Activated T-helper 17 cell treated with anti-CD3 and anti-CD28 coated beads, Interleukin-2, amount 50 U/mL, for 72 hours (primary cell): ENCODE data around the gene SH3RF3. TPM values are rescaled to one million over a fixed set of nuclear protein-coding genes. Genes with fewer than 3 reads are reported as not detected.
A peak's percentile ranks its signal among the peaks of the same experiment; 100 is the strongest.

Experiments
- ATAC-seq: fragments of 150-1000 bp; cut with Tn5 transposase; replicated peaks from 2 replicates; pipeline ENCODE4 v1.10.0; 2021; ENCODE audit warnings: mild to moderate bottlenecking, moderate library complexity
- H3K27ac Mint-ChIP-seq: one replicate; pipeline ENCODE4 v1.8.0; 2022; ENCODE audit warnings: mixed read lengths
- H3K27me3 Mint-ChIP-seq: one replicate; pipeline ENCODE4 v1.8.0; 2022; ENCODE audit warnings: mixed read lengths
- H3K36me3 Mint-ChIP-seq: one replicate; pipeline ENCODE4 v1.8.0; 2022; ENCODE audit warnings: low read depth, mild to moderate bottlenecking, mixed read lengths
- H3K4me1 Mint-ChIP-seq: one replicate; pipeline ENCODE4 v1.8.0; 2022; ENCODE audit warnings: mixed read lengths
- H3K4me3 Mint-ChIP-seq: one replicate; pipeline ENCODE4 v1.8.0; 2022; ENCODE audit warnings: mild to moderate bottlenecking, mixed read lengths
- H3K9me3 Mint-ChIP-seq: one replicate; pipeline ENCODE4 v1.8.0; 2022; ENCODE audit warnings: mixed read lengths
- total RNA-seq, 2 donors: library from RNA; stranded (reverse); gene quantifications; one replicate each; pipeline ENCODE4 v1.2.3, GENCODE V29; 2022

SH3RF3 gene
- total RNA-seq, 2 donors from 2014 or later, result 0.05 TPM; not detected in 1

- no peak for ATAC-seq
- Mint-ChIP-seq H3K36me3 (no peaks in the 10 kb centered on the region), H3K27me3 (peaks cover 6% of the 10 kb centered on the region), H3K4me1 (peaks cover 4% of the 10 kb centered on the region), H3K27ac (no peak overlapping the region), H3K9me3 (no peaks in the 10 kb centered on the region), H3K4me3 (no peak overlapping the region)
Measured at GRCh38 chr2:109237792-109238191, 108.8 kb downstream of the SH3RF3 start.

- ATAC-seq, result peak; percentile 23
- no peaks in the 10 kb centered on the region for H3K9me3 Mint-ChIP-seq
- peaks cover 9% of the 10 kb centered on the region for H3K27me3 Mint-ChIP-seq
- peaks cover 4% of the 10 kb centered on the region for H3K4me1 Mint-ChIP-seq
- H3K4me3 Mint-ChIP-seq, result no peak overlapping the region
- no peaks in the 10 kb centered on the region for H3K36me3 Mint-ChIP-seq
- no peak overlapping the region for H3K27ac Mint-ChIP-seq
Measured at GRCh38 chr2:109238580-109238979, 109.6 kb downstream of the SH3RF3 start.

GRCh38 chr2:109239720-109240119 is 110.7 kb downstream of the SH3RF3 start:
- Mint-ChIP-seq H3K36me3 (no peaks in the 10 kb centered on the region), H3K27ac (no peak overlapping the region), H3K4me3 (no peak overlapping the region), H3K9me3 (no peaks in the 10 kb centered on the region), H3K27me3 (peaks cover 4% of the 10 kb centered on the region), H3K4me1 (peaks cover 4% of the 10 kb centered on the region)
- ATAC-seq, result no peak

- H3K9me3 Mint-ChIP-seq, result no peaks in the 10 kb centered on the region
- no peaks in the 10 kb centered on the region for H3K36me3 Mint-ChIP-seq
- no peak for ATAC-seq
- H3K27ac Mint-ChIP-seq, result no peak overlapping the region
- no peak overlapping the region for H3K4me3 Mint-ChIP-seq
- H3K27me3 Mint-ChIP-seq, result peaks cover 4% of the 10 kb centered on the region
- H3K4me1 Mint-ChIP-seq, result peaks cover 4% of the 10 kb centered on the region
Measured at GRCh38 chr2:109242210-109242653, 113.2 kb downstream of the SH3RF3 start.

GRCh38 chr2:109242654-109243331 is 113.8 kb downstream of the SH3RF3 start:
- Mint-ChIP-seq H3K4me3 (no peak overlapping the region), H3K27me3 (peaks cover 4% of the 10 kb centered on the region), H3K9me3 (no peaks in the 10 kb centered on the region), H3K4me1 (peaks cover 4% of the 10 kb centered on the region), H3K36me3 (no peaks in the 10 kb centered on the region), H3K27ac (no peak overlapping the region)
- no peak for ATAC-seq

GRCh38 chr2:109243526-109244303 is 114.7 kb downstream of the SH3RF3 start:
- ATAC-seq, result no peak
- Mint-ChIP-seq H3K4me3 (no peak overlapping the region), H3K27me3 (peaks cover 4% of the 10 kb centered on the region), H3K9me3 (no peaks in the 10 kb centered on the region), H3K36me3 (no peaks in the 10 kb centered on the region), H3K4me1 (peaks cover under 1% of the 10 kb centered on the region), H3K27ac (no peak overlapping the region)

- peaks cover 4% of the 10 kb centered on the region for H3K27me3 Mint-ChIP-seq
- no peaks in the 10 kb centered on the region for H3K36me3 Mint-ChIP-seq
- no peak for ATAC-seq
- no peaks in the 10 kb centered on the region for H3K9me3 Mint-ChIP-seq
- H3K4me3 Mint-ChIP-seq, result no peak overlapping the region
- no peak overlapping the region for H3K27ac Mint-ChIP-seq
- H3K4me1 Mint-ChIP-seq, result no peaks in the 10 kb centered on the region
Measured at GRCh38 chr2:109244304-109244582, 115.2 kb downstream of the SH3RF3 start.

GRCh38 chr2:109244750-109245382 is 115.9 kb downstream of the SH3RF3 start:
- Mint-ChIP-seq H3K36me3 (no peaks in the 10 kb centered on the region), H3K4me3 (no peak overlapping the region), H3K27me3 (peaks cover 4% of the 10 kb centered on the region), H3K9me3 (no peaks in the 10 kb centered on the region), H3K4me1 (no peaks in the 10 kb centered on the region), H3K27ac (no peak overlapping the region)
- ATAC-seq, result no peak

GRCh38 chr2:109246176-109246575 is 117.2 kb downstream of the SH3RF3 start:
- H3K36me3 Mint-ChIP-seq, result no peaks in the 10 kb centered on the region
- no peak overlapping the region for H3K4me3 Mint-ChIP-seq
- H3K9me3 Mint-ChIP-seq, result no peaks in the 10 kb centered on the region
- peaks cover 4% of the 10 kb centered on the region for H3K27me3 Mint-ChIP-seq
- ATAC-seq, result no peak
- H3K27ac Mint-ChIP-seq, result no peak overlapping the region
- H3K4me1 Mint-ChIP-seq, result no peaks in the 10 kb centered on the region

GRCh38 chr2:109246616-109247015 is 117.6 kb downstream of the SH3RF3 start:
- H3K27ac Mint-ChIP-seq, result no peak overlapping the region
- H3K36me3 Mint-ChIP-seq, result no peaks in the 10 kb centered on the region
- H3K4me1 Mint-ChIP-seq, result no peaks in the 10 kb centered on the region
- H3K4me3 Mint-ChIP-seq, result no peak overlapping the region
- H3K27me3 Mint-ChIP-seq, result peaks cover 4% of the 10 kb centered on the region
- ATAC-seq, result no peak
- no peaks in the 10 kb centered on the region for H3K9me3 Mint-ChIP-seq

- H3K4me3 Mint-ChIP-seq, result no peak overlapping the region
- H3K27me3 Mint-ChIP-seq, result peaks cover 4% of the 10 kb centered on the region
Measured at GRCh38 chr2:109247340-109247739, 118.3 kb downstream of the SH3RF3 start.

GRCh38 chr2:109247812-109248211 is 118.8 kb downstream of the SH3RF3 start:
- H3K27me3 Mint-ChIP-seq, result peaks cover 4% of the 10 kb centered on the region
- no peak overlapping the region for H3K4me3 Mint-ChIP-seq
- no peak overlapping the region for H3K27ac Mint-ChIP-seq
- no peak for ATAC-seq
- H3K36me3 Mint-ChIP-seq, result no peaks in the 10 kb centered on the region
- H3K4me1 Mint-ChIP-seq, result no peaks in the 10 kb centered on the region
- H3K9me3 Mint-ChIP-seq, result no peaks in the 10 kb centered on the region

More at GRCh38 chr2:109247340-109247739, 118.3 kb downstream of the SH3RF3 start:
- ATAC-seq, result no peak
- Mint-ChIP-seq H3K9me3 (no peaks in the 10 kb centered on the region), H3K4me1 (no peaks in the 10 kb centered on the region), H3K36me3 (no peaks in the 10 kb centered on the region), H3K27ac (no peak overlapping the region)

- H3K4me3 Mint-ChIP-seq, result no peak overlapping the region
- no peak for ATAC-seq
- no peaks in the 10 kb centered on the region for H3K9me3 Mint-ChIP-seq
- no peaks in the 10 kb centered on the region for H3K36me3 Mint-ChIP-seq
- H3K27ac Mint-ChIP-seq, result no peak overlapping the region
- no peaks in the 10 kb centered on the region for H3K4me1 Mint-ChIP-seq
- H3K27me3 Mint-ChIP-seq, result peaks cover under 1% of the 10 kb centered on the region
Measured at GRCh38 chr2:109248590-109248989, 119.6 kb downstream of the SH3RF3 start.

GRCh38 chr2:109253217-109253616 is 124.2 kb downstream of the SH3RF3 start:
- no peak overlapping the region for H3K4me3 Mint-ChIP-seq
- H3K4me1 Mint-ChIP-seq, result no peaks in the 10 kb centered on the region
- H3K36me3 Mint-ChIP-seq, result no peaks in the 10 kb centered on the region
- H3K27me3 Mint-ChIP-seq, result no peaks in the 10 kb centered on the region
- no peaks in the 10 kb centered on the region for H3K9me3 Mint-ChIP-seq
- H3K27ac Mint-ChIP-seq, result no peak overlapping the region
- ATAC-seq, result no peak
